ENCODE measurements around the gene PITPNM1.
"Not testable (repeated sequence)": the region's sequence is repeated elsewhere in the genome, so short reads cannot be mapped to it uniquely, and the experiment has no call there.

- TF ChIP-seq CREB5 (CRISPR knock-in tag; IDR thresholded peaks at IDR 0.05; ENCODE audit: low read depth); TSHZ2 (CRISPR knock-in tag; IDR thresholded peaks at IDR 0.05); ARNTL (CRISPR knock-in tag; IDR thresholded peaks at IDR 0.05; ENCODE audit: borderline replicate concordance, low read depth); POU6F1 (CRISPR knock-in tag; IDR thresholded peaks at IDR 0.05; ENCODE audit: borderline replicate concordance, low read depth); ZFP30 (CRISPR knock-in tag; IDR thresholded peaks at IDR 0.05): not testable (repeated sequence)
Measured at GRCh38 chr11:67548112-67548511, 42.9 kb upstream of the PITPNM1 start.
